Natural killer cell (primary cell): ENCODE results near the gene TOMM5. TPM values are rescaled to one million over a fixed set of nuclear protein-coding genes. Genes with fewer than 3 reads are reported as not detected.

Experiments used
- ATAC-seq, 3 donors: fragments of 150-1000 bp in 2 of 3; fragments of 200-7000 bp in 1 of 3; cut with Tn5 transposase; 1 replicate in 1 of 3; 2 replicates in 2 of 3; pipeline ENCODE4 v1.10.0; 2021; ENCODE audit warnings: mild to moderate bottlenecking in 2 of 3, moderate library complexity in 2 of 3
- DNase-seq, 2 donors: peaks; one replicate each; pipeline versions ENCODE4 v3.0.0 to v3.0.0-alpha.2; 2013 to 2021; ENCODE audit warnings: mixed read lengths in 1 of 2
- H3K27ac ChIP-seq: one replicate; pipeline ENCODE4 v1.5.1; 2013; ENCODE audit warnings: mild to moderate bottlenecking, low read length
- H3K27me3 ChIP-seq: one replicate; pipeline ENCODE4 v1.6.1; 2013; ENCODE audit warnings: low read length; ENCODE audit not compliant: control insufficient read depth, insufficient read depth
- H3K36me3 ChIP-seq: one replicate; pipeline ENCODE4 v1.6.1; 2013; ENCODE audit warnings: low read length; ENCODE audit not compliant: control insufficient read depth, insufficient read depth
- H3K4me1 ChIP-seq: one replicate; pipeline ENCODE4 v1.6.1; 2013; ENCODE audit warnings: low read length; ENCODE audit not compliant: control insufficient read depth, insufficient read depth
- H3K4me3 ChIP-seq: one replicate; pipeline ENCODE4 v1.5.1; 2013; ENCODE audit warnings: low read length
- H3K9me3 ChIP-seq: one replicate; pipeline ENCODE4 v1.6.1; 2013; ENCODE audit warnings: low read length; ENCODE audit not compliant: control insufficient read depth, insufficient read depth
- H3K27ac Mint-ChIP-seq, 2 donors: one replicate each; pipeline ENCODE4 v1.8.0; 2022; ENCODE audit warnings: mild to moderate bottlenecking in 2 of 2, mixed read lengths in 2 of 2, moderate library complexity in 1 of 2
- H3K27me3 Mint-ChIP-seq, 2 donors: one replicate each; pipeline ENCODE4 v1.8.0; 2022; ENCODE audit warnings: low read depth in 2 of 2, mixed read lengths in 2 of 2
- H3K36me3 Mint-ChIP-seq: one replicate; pipeline ENCODE4 v1.8.0; 2022; ENCODE audit warnings: mixed read lengths
- H3K4me1 Mint-ChIP-seq, 2 donors: one replicate each; pipeline ENCODE4 v1.8.0; 2022; ENCODE audit warnings: mixed read lengths in 2 of 2
- H3K4me3 Mint-ChIP-seq: one replicate; pipeline ENCODE4 v1.8.0; 2022; ENCODE audit warnings: mild to moderate bottlenecking, moderate library complexity, mixed read lengths
- H3K9me3 Mint-ChIP-seq, 2 donors: one replicate each; pipeline ENCODE4 v1.8.0; 2022; ENCODE audit warnings: mixed read lengths in 2 of 2
- CTCF ChIP-seq: fragments of 200-600 bp; IDR thresholded peaks from one replicate; pipeline ENCODE4 v1.8.0; 2022; ENCODE audit warnings: antibody characterized with exemption
- WGBS: methylation state at CpG from one replicate; pipeline ENCODE4 v1.1.7; 2013; ENCODE audit warnings: missing lambda C conversion rate; ENCODE audit not compliant: insufficient coverage; 5-methylcytosine and 5-hydroxymethylcytosine counted together
- intact Hi-C: fragments of 100-400 bp; cut with micrococcal nuclease; formaldehyde crosslinking; loops from one replicate; pipeline ENCODE4 v1.14.2; 2022
- total RNA-seq, 4 donors: library from RNA; stranded (reverse); fragments of 120-200 nt in 1 of 4; gene quantifications; one replicate each; pipeline versions ENCODE4 v1.2.3 to v1.2.4, GENCODE V29; 2013 to 2022

Gene TOMM5
- total RNA-seq, 3 donors from 2014 or later (not counting 1 experiment from before 2014, with no cell fraction given), result 29.3 to 38.9 (median 36.7) TPM

DNA sequence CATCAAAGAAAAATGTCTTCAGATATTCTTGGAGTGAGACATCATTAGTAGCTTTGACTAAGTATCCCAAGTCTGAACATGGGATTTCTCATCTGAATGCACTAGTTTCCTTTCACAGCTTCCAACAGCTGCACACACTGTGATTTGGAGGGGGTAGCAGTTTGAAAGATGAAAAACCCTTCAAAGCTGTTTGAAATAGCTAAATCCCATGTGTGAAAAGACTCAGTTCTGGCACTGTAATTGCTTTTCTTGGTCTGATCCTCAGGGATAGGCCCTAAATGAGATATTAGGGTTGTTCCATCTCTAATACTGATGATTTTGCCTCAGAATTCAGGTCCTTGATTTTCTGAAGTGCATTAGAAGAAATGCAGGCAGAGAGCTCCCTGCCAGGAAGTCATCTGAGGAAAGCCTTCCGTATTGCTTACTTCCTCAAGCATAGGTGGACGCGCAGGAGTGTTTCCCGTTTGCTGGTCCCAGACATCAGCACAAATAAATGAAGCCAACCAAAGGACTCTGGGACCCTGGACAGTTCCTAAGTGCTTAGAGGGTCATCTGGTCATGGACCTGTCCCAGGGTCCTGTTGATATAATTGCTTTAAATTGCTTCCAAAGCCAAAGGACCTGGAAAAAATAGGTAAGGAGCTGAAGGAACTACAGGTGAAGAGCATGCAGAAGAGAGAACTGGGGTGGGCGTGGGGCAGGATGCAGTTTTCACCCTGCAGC is 32.8 kb upstream of the TOMM5 start:
- ATAC-seq, result no peak
- Histone ChIP-seq H3K9me3 (no peaks in the 10 kb centered on the region), H3K4me1 (no peaks in the 10 kb centered on the region), H3K4me3 (no peak overlapping the region), H3K36me3 (no peaks in the 10 kb centered on the region), H3K27ac (no peak overlapping the region), H3K27me3 (no peaks in the 10 kb centered on the region)
- Mint-ChIP-seq H3K27ac (no peak overlapping the region), H3K27me3 (no peaks in the 10 kb centered on the region), H3K36me3 (no peaks in the 10 kb centered on the region), H3K4me1 (no peaks in the 10 kb centered on the region), H3K4me3 (no peak overlapping the region), H3K9me3 (no peaks in the 10 kb centered on the region)
- 46% methylated on average over 5 of the region's 5 CpGs for WGBS
- intact Hi-C loops, result no loop called here
- no peak for DNase-seq
- TF ChIP-seq CTCF, result no peak

GRCh38 chr9:37624073-37624472 is 31.7 kb upstream of the TOMM5 start:
- H3K4me3 Mint-ChIP-seq, result no peak overlapping the region
- H3K36me3 ChIP-seq, result no peaks in the 10 kb centered on the region
- no peak overlapping the region for H3K27ac ChIP-seq
- H3K36me3 Mint-ChIP-seq, result no peaks in the 10 kb centered on the region
- WGBS, result 100% methylated on average over 1 of the region's 1 CpG
- no peaks in the 10 kb centered on the region for H3K9me3 ChIP-seq
- H3K27me3 ChIP-seq, result no peaks in the 10 kb centered on the region
- H3K9me3 Mint-ChIP-seq, result no peaks in the 10 kb centered on the region
- H3K27me3 Mint-ChIP-seq, result no peaks in the 10 kb centered on the region
- no peak for TF ChIP-seq CTCF
- no peaks in the 10 kb centered on the region for H3K4me1 Mint-ChIP-seq
- DNase-seq (no peak), ATAC-seq (no peak)
- no peaks in the 10 kb centered on the region for H3K4me1 ChIP-seq
- no peak overlapping the region for H3K27ac Mint-ChIP-seq
- intact Hi-C loops, result no loop called here
- H3K4me3 ChIP-seq, result no peak overlapping the region

DNA sequence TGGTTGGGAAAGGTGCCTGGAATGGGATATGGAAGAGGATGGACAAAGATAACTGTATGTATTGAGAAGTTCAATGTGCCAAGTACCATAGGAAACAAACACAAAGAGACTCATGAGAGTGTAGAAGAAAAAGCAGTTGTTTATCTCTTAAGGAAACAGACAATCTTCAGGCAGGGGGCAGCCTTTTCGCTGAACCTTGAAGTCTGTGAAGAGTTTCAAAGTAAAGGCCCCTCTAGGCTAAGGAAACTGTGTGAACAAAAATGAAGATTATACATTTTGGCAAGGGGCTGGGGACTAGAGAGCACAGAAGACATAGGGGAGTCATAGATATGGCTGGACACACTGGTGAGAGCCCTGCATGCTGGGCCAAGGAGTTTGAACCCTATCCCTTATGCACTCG is 30.9 kb upstream of the TOMM5 start:
- Histone ChIP-seq H3K27me3 (no peaks in the 10 kb centered on the region), H3K4me1 (no peaks in the 10 kb centered on the region), H3K4me3 (no peak overlapping the region), H3K36me3 (no peaks in the 10 kb centered on the region), H3K27ac (no peak overlapping the region), H3K9me3 (no peaks in the 10 kb centered on the region)
- no peaks in the 10 kb centered on the region for H3K36me3 Mint-ChIP-seq
- no peaks in the 10 kb centered on the region for H3K27me3 Mint-ChIP-seq
- H3K4me1 Mint-ChIP-seq, result no peaks in the 10 kb centered on the region
- H3K4me3 Mint-ChIP-seq, result no peak overlapping the region
- no peak for ATAC-seq
- WGBS, result 87% methylated on average over 2 of the region's 2 CpGs
- H3K27ac Mint-ChIP-seq, result no peak overlapping the region
- no peak for TF ChIP-seq CTCF
- no peaks in the 10 kb centered on the region for H3K9me3 Mint-ChIP-seq
- DNase-seq, result no peak
- intact Hi-C loops, result no loop called here

DNA sequence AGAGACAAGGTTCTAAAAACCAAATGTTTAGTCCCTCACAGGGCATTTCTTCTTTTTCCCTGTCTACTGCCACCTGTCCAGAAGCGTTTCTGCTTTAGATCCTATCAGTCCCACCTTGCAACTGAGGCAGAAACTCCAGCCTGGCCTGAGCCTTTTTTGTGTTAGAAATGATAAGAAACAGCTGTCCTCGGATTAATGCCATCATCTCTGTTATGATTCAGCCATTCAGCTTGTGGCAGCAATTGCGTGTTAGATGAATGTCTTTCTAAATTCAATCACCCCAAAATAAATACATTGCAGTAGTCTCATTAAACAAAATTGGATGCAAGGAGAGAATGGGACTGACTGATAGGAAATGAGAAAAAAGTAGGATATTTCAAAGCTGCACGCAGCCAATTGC is 30.1 kb upstream of the TOMM5 start:
- H3K9me3 ChIP-seq, result no peaks in the 10 kb centered on the region

More for the DNA sequence above, 30.1 kb upstream of the TOMM5 start:
- Histone ChIP-seq H3K27ac (no peak overlapping the region), H3K27me3 (no peaks in the 10 kb centered on the region), H3K4me1 (no peaks in the 10 kb centered on the region), H3K36me3 (no peaks in the 10 kb centered on the region), H3K4me3 (no peak overlapping the region)
- H3K27ac Mint-ChIP-seq, result no peak overlapping the region
- H3K4me1 Mint-ChIP-seq, result no peaks in the 10 kb centered on the region
- WGBS, result 94% methylated on average over 4 of the region's 4 CpGs
- TF ChIP-seq CTCF, result no peak
- no peaks in the 10 kb centered on the region for H3K27me3 Mint-ChIP-seq
- H3K4me3 Mint-ChIP-seq, result no peak overlapping the region
- no peaks in the 10 kb centered on the region for H3K9me3 Mint-ChIP-seq
- DNase-seq, result no peak
- intact Hi-C loops, result no loop called here
- no peak for ATAC-seq
- H3K36me3 Mint-ChIP-seq, result no peaks in the 10 kb centered on the region
